Heart left ventricle (tissue), 16 donors: ENCODE results near the gene FOXP1. TPM values are rescaled to one million over a fixed set of nuclear protein-coding genes. Genes with fewer than 3 reads are reported as not detected.

Experiments
- ATAC-seq, 4 donors: fragments of 200-7000 bp; cut with Tn5 transposase; one replicate each; pipeline ENCODE4 v1.9.1; 2020 to 2022; ENCODE audit warnings: moderate library complexity in 4 of 4, mild to moderate bottlenecking in 3 of 4, moderate number of reproducible peaks in 1 of 4
- DNase-seq, 5 donors: peaks; one replicate each; pipeline ENCODE4 v3.0.0-alpha.2; 2020
- H3K27ac ChIP-seq, 12 donors: fragments of 200-600 bp; sonication (generic) in 4 of 12; one replicate each; pipeline versions ENCODE4 v1.5.0 to v1.8.0; 2016 to 2022; ENCODE audit warnings: mild to moderate bottlenecking in 2 of 12
- H3K27me3 ChIP-seq, 9 donors: fragments of 200-600 bp; sonication (generic) in 2 of 9; one replicate each; pipeline versions ENCODE4 v1.5.1 to v1.8.0; 2016 to 2022; ENCODE audit warnings: mild to moderate bottlenecking in 3 of 9
- H3K36me3 ChIP-seq, 9 donors: fragments of 200-600 bp; sonication (generic) in 2 of 9; one replicate each; pipeline versions ENCODE4 v1.5.0 to v1.8.0; 2018 to 2022; ENCODE audit warnings: mild to moderate bottlenecking in 2 of 9
- H3K4me1 ChIP-seq, 12 donors: fragments of 200-600 bp; sonication (generic) in 4 of 12; one replicate each; pipeline versions ENCODE4 v1.5.0 to v1.8.0; 2016 to 2022; ENCODE audit warnings: mild to moderate bottlenecking in 3 of 12
- H3K4me3 ChIP-seq, 12 donors: fragments of 200-600 bp; sonication (generic) in 4 of 12; one replicate each; pipeline versions ENCODE4 v1.5.0 to v1.8.0; 2017 to 2022; ENCODE audit warnings: mild to moderate bottlenecking in 9 of 12, moderate library complexity in 4 of 12
- H3K9me3 ChIP-seq, 12 donors: fragments of 200-600 bp; sonication (generic) in 4 of 12; one replicate each; pipeline versions ENCODE4 v1.5.0 to v1.8.0; 2016 to 2022; ENCODE audit warnings: mild to moderate bottlenecking in 1 of 12
- POLR2A ChIP-seq, 2 donors: fragments of 450-650 bp; IDR thresholded peaks; one replicate each; pipeline ENCODE4 v1.6.1; 2017; ENCODE audit warnings: antibody characterized with exemption in 2 of 2, mild to moderate bottlenecking in 2 of 2, moderate library complexity in 2 of 2
- WGBS, 4 donors: extraction: QIAGEN DNeasy Blood & Tissue Kit in 2 of 4; methylation state at CpG; one replicate each; pipeline versions ENCODE4 v1.1.5 to v1.1.7; 2013 to 2018; 5-methylcytosine and 5-hydroxymethylcytosine counted together
- intact Hi-C, 10 donors: fragments of 100-400 bp; cut with DNase I; formaldehyde crosslinking; loops; one replicate each; pipeline versions ENCODE4 v1.11.1 to v1.14.2; 2022
- polyA plus RNA-seq, 2 donors: library from polyadenylated mRNA; stranded (reverse); fragments of 200-250 nt; gene quantifications; one replicate each; pipeline ENCODE4 v1.2.3, GENCODE V29; 2013
- total RNA-seq, 9 donors: library from RNA; depleted of rRNA in 2 of 9; stranded (reverse); fragments of >200 nt in 2 of 9; fragmentation: NEBNext Ultra II Directional in 3 of 9; extraction: Animal tissue kit (Norgen Biotek cat#: 25700) in 3 of 9; gene quantifications; one replicate each; pipeline versions ENCODE4 v1.1.0 to v1.2.4, GENCODE V29; 2016 to 2023
- TF ChIP-seq, protein P1 (sequence below), 12 donors: fragments of 200-600 bp; sonication (generic) in 4 of 12; IDR thresholded peaks; one replicate each; pipeline versions ENCODE4 v1.5.0 to v1.8.0; 2018 to 2022; ENCODE audit warnings: antibody characterized with exemption in 12 of 12, mild to moderate bottlenecking in 5 of 12
- donor health status: ischemic (EF 13 %, LVEDD 7.1; RV severe dilation, severe dysfunction).
- donor health status: healthy with polysubstance abuse.
- donor health status: DM: no; HTN: yes; CAD: no.
- donor health status: DM: no; HTN: no; CAD: no.
- donor health status: ischemic (EF 25% LVEDD 6.9; RV normal size, moderate dysfunction).
- donor health status: ischemic (EF 25% LVEDD 5.7; RV mildly dilated, moderate dysfunction).
- donor health status: healthy.
- donor health status: DM: yes; HTN: yes; CAD: no.
- donor health status: ischemic (EF 35%, LVEDD 5.7; RV mildly dilated, moderate dysfunction).
- donor health status: nonischemic (EF 11% LVEDD 7.7; RV severe dilation, severe dysfunction).
- donor health status: DM: yes; HTN: yes; CAD: no.
- donor health status: PGD.
- donor health status: ischemic (EF 29% LVEDD 5.4; RV normal size, mild dysfunction).
- donor health status: nonischemic (EF 23%, LVEDD 6.1; RV moderate dilation, normal function).

FOXP1 gene
- total and polyA plus RNA-seq, 11 donors: 14.9 to 67.8 (median 41.1) TPM

DNA sequence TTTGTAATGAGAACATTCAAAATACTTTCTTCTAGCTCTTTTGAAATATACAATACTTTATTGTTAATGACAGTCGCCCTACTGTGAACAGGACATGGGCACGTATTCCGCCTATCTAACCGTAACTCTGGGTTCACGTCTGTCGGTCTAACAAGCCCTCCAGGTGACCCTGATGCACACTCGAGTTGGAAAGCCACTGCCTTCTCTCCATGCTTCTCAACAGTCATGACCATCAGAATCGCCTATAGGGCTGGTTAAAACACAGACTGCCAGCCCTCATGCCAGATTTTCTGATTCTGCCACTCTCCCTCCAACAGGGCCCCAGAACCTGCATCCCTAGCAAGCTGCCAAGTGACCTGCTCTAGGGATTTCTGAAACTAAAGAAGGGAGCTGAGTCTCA, 140.2 kb downstream of the FOXP1 start:
- Histone ChIP-seq H3K27me3 (no peaks in the 10 kb centered on the region), H3K27ac (peak overlapping the region in 11 of 12 donors; percentile 3 to 92 (median 68)), H3K4me1 (peaks cover 0 to 96% (median 41%) of the 10 kb centered on the region in 12 donors), H3K9me3 (no peaks in the 10 kb centered on the region), H3K4me3 (no peak overlapping the region), H3K36me3 (no peaks in the 10 kb centered on the region)
- DNase-seq: no peak
- intact Hi-C loops: no loop called here
- TF ChIP-seq POLR2A (IDR thresholded peaks at IDR 0.05): no peak
- TF ChIP-seq, protein P1, sequence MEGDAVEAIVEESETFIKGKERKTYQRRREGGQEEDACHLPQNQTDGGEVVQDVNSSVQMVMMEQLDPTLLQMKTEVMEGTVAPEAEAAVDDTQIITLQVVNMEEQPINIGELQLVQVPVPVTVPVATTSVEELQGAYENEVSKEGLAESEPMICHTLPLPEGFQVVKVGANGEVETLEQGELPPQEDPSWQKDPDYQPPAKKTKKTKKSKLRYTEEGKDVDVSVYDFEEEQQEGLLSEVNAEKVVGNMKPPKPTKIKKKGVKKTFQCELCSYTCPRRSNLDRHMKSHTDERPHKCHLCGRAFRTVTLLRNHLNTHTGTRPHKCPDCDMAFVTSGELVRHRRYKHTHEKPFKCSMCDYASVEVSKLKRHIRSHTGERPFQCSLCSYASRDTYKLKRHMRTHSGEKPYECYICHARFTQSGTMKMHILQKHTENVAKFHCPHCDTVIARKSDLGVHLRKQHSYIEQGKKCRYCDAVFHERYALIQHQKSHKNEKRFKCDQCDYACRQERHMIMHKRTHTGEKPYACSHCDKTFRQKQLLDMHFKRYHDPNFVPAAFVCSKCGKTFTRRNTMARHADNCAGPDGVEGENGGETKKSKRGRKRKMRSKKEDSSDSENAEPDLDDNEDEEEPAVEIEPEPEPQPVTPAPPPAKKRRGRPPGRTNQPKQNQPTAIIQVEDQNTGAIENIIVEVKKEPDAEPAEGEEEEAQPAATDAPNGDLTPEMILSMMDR (IDR thresholded peaks at IDR 0.05): no peak
- 91 to 94% (median 93%) methylated on average over 8 of the region's 8 CpGs for WGBS, 4 donors
- ATAC-seq: no peak

DNA sequence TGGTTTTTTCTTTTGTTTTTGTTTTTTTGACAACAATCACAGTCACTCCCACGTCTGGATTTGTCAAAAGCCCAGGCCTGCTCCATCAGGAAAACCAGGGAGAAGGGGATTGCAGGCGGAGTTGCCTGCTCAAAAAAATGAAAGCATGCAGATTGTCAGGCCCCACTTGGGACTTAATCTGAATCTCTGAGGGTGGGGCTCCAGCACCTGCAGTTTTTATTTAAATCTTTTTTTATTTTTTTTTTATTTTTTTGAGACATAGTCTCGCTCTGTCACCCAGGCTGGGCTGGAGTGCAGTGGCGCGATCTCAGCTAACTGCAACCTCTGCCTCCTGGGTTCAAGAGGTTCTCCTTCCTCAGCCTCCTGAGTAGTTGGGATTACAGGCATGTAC, 140.9 kb downstream of the FOXP1 start:
- H3K27ac ChIP-seq: peak overlapping the region in 4 of 12 donors; percentile 27 to 92 (median 72)
- H3K4me3 ChIP-seq: no peak overlapping the region
- H3K36me3 ChIP-seq: no peaks in the 10 kb centered on the region
- DNase-seq (no peak), ATAC-seq (no peak)
- no peaks in the 10 kb centered on the region for H3K9me3 ChIP-seq
- no peaks in the 10 kb centered on the region for H3K27me3 ChIP-seq
- TF ChIP-seq, protein P1 (IDR thresholded peaks at IDR 0.05): no peak
- TF ChIP-seq POLR2A (IDR thresholded peaks at IDR 0.05): no peak
- WGBS, 4 donors: 88 to 94% (median 91%) methylated on average over 5 of the region's 5 CpGs
- intact Hi-C loops: no loop called here
- H3K4me1 ChIP-seq: peaks cover 0 to 93% (median 46%) of the 10 kb centered on the region in 12 donors

DNA sequence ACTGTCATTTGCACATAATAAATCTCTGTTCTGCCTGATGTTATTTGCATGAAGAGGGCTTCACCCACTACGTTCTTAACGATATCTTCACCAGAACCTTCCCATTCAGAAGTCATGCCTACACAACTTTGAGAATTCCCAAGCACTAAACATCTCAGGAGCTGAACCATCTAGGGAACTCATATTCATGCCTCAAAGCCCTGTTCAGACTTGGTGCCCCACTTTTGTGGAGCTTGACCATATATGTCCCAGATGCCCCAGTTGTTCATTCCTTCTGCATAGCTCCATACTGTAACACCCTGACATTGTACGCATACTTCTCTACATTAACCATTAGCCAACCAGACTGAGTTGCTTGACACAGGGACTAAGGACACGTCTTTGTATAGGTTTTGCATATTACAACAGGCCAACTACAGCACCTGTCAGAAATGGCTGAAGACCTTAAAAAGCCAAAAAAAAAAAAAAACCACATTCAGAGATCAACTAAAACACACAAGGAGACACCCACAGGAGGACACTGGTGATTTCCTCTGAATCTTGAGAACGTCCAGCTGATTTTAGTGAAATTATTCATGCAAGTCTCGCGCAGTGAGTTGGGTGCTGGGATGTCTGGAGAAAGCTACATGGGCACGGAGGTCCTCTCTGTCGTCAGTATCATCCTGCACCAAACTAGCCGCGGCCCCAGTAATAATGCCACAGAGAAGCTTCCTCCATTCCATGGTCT, 141.4 kb downstream of the FOXP1 start:
- Histone ChIP-seq H3K4me1 (peaks cover 0 to 88% (median 45%) of the 10 kb centered on the region in 12 donors), H3K4me3 (no peak overlapping the region), H3K27ac (peak overlapping the region in 1 of 12 donors; percentile 92), H3K36me3 (peaks cover 0 to 1% (median 0%) of the 10 kb centered on the region in 9 donors), H3K9me3 (no peaks in the 10 kb centered on the region), H3K27me3 (no peaks in the 10 kb centered on the region)
- TF ChIP-seq, protein P1 (IDR thresholded peaks at IDR 0.05): no peak
- no peak for TF ChIP-seq POLR2A (IDR thresholded peaks at IDR 0.05)
- WGBS, 4 donors: 87 to 94% (median 93%) methylated on average over 11 of the region's 11 CpGs
- DNase-seq: no peak
- intact Hi-C loops: no loop called here
- ATAC-seq: no peak

DNA sequence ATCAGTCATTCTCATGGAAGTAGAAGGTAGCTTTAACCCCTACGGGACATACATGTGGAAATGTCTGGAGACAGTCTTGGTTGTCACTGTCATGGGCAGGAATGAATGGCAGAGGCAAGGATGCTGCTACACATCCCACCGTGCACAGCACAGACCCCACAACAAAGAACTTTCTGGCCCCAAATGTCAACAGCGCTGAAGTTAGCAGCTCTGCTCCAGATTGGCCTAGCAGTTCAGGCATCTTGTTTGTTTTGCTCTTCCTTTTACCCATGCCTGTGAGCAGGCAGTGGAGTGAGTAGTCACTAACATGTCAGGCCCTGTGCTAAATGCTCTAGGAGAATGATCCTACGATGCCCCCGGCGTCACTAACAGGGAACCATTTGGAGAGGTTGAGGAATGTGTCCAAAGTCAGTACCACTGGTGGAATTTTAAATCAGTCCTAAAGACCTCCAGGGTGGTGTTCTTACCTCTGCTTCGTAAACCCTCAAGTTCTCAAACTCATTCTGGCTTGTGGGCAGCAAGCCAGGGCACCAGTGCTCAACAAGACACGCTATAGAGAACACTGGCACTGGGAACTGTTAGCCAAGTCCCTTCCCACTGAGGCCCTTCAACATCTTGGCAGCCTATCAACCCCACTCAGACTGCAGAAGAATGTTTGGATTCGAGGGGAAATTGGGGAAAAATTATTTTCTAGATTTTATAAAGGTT, 142.2 kb downstream of the FOXP1 start:
- peak in 1 of 5 donors; percentile 53 for DNase-seq
- Histone ChIP-seq H3K9me3 (no peaks in the 10 kb centered on the region), H3K27ac (peak overlapping the region in 1 of 12 donors; percentile 92), H3K4me1 (peaks cover 0 to 80% (median 38%) of the 10 kb centered on the region in 12 donors), H3K4me3 (no peak overlapping the region), H3K36me3 (peaks cover 0 to 5% (median 0%) of the 10 kb centered on the region in 9 donors), H3K27me3 (no peaks in the 10 kb centered on the region)
- TF ChIP-seq, protein P1 (IDR thresholded peaks at IDR 0.05): no peak
- TF ChIP-seq POLR2A (IDR thresholded peaks at IDR 0.05): no peak
- ATAC-seq: peak in 3 of 4 donors; percentile 18 to 32 (median 21)
- WGBS, 4 donors: 64 to 74% (median 68%) methylated on average over 7 to 9 of the region's 9 CpGs
- intact Hi-C loops: no loop called here
